DOHH2 (cell line): Measurements from ENCODE around the gene FADS6.

Experiments
- EZH2phosphoT487 ChIP-seq: fragments of 200-600 bp; sonication (generic); IDR thresholded peaks from 2 replicates; pipeline ENCODE4 v1.6.1; 2017; ENCODE audit warnings: borderline replicate concordance, mild to moderate bottlenecking, antibody characterized with exemption, low read length, moderate library complexity, mixed read lengths
- TF ChIP-seq, protein P1 (sequence below): fragments of 200-600 bp; sonication (generic); IDR thresholded peaks from one replicate; pipeline ENCODE4 v1.5.1; 2014; ENCODE audit warnings: antibody characterized with exemption, mild to moderate bottlenecking, low read depth, low read length; ENCODE audit not compliant: poor library complexity, severe bottlenecking

DNA sequence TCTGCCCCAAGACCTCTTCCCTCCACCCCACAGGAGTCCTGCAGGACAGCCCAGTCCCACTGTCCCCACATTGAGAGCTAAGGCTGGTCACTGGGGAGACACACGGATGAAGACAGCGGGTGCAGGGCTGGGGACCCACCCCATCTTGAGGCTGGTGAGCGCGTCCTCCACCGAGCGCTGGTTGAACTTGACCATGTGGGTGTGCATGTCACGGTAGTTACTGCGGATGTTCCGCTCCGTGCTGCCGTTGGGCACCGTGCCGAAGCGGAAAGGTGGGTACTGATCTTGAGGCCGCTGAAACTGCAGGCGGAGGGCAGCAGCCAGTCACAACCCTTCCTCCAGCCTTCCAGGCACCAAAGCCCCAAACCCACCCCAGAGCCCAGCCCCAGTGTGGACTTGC is 46.8 kb downstream of the FADS6 start:
- TF ChIP-seq, protein P1, sequence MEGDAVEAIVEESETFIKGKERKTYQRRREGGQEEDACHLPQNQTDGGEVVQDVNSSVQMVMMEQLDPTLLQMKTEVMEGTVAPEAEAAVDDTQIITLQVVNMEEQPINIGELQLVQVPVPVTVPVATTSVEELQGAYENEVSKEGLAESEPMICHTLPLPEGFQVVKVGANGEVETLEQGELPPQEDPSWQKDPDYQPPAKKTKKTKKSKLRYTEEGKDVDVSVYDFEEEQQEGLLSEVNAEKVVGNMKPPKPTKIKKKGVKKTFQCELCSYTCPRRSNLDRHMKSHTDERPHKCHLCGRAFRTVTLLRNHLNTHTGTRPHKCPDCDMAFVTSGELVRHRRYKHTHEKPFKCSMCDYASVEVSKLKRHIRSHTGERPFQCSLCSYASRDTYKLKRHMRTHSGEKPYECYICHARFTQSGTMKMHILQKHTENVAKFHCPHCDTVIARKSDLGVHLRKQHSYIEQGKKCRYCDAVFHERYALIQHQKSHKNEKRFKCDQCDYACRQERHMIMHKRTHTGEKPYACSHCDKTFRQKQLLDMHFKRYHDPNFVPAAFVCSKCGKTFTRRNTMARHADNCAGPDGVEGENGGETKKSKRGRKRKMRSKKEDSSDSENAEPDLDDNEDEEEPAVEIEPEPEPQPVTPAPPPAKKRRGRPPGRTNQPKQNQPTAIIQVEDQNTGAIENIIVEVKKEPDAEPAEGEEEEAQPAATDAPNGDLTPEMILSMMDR, result no peak
- TF ChIP-seq EZH2phosphoT487, result no peak
